Middle frontal gyrus (tissue), 1 donor: ENCODE measurements around the gene MICOS13.
"Not testable (repeated sequence)": the region's sequence is repeated elsewhere in the genome, so short reads cannot be mapped to it uniquely, and the experiment has no call there.

ENCODE experiments used
- DNase-seq: peaks from one replicate; pipeline ENCODE4 v3.0.0-alpha.2; 2015; ENCODE audit warnings: low spot score; ENCODE audit errors: extremely low spot score

MICOS13 gene

DNA sequence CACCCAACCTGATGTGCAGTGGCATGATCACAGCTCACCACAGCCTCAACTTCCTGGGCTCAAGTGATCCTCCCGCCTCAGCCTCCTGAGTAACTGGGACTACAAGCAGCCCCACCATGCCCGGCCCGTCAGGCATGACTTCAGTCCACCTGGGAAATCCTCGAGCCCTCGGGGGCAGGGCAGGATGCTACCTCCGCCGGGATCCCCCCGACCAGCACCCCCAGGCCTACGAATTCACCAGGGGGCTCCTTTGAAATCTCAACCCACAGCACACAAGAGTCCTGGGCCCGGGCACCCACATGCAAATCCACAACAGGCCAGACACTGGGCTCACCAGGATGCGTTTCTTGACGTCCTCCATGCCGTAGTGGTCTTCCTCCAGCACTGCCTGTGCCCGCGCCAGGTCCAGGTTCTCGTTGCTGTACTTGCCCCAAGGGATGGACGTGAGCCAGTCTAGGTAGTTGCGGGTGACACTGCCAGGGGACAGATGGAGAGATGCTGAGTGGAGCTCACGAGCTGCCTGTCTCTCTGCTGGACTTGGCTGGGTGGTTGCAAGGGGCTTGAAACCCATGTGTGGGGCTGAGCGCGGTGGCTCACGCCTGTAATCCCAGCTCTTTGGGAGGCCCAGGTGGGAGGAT lies 20.3 kb upstream of the MICOS13 start:
- DNase-seq, result no peak

DNA sequence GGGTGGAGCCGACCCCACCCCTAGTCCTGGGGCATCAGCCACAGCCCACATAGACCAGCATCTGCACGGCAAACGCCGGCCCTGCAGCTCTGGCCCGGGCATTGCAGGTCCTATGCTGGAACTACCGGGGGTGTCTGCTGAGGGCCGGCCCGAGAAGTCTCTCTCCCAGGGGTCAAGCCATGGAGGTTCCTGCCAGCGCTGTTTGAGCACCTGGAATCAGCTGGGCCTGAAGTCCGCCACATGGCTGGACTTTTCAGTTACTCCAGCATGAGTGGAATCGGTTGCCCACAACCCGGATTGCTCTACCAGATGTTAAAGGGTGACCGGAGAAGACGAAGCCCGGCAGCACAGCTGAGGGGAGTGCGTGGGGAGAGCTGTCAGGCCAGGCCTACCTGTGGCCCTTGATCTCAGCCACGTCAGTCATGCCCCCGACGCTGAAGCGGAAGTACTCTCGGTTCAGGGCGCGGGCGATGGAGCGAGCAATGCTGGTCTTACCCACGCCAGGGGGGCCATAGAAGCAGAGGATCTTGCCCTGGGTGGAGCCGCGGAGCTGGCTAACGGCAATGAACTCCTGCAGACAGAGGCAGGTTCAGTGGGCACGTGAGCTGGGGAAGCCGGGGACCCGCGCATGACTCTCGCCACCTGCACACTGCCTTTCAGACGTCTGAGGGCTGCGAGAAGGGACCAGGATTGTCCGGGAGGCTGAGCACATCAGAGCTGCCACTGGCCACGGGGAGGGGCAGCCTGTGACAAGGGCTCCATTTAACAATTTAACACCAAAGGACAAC lies 18.5 kb upstream of the MICOS13 start:
- no peak for DNase-seq

- DNase-seq, result no peak
Observed at GRCh38 chr19:5697890-5698634, 17.7 kb upstream of the MICOS13 start.

DNA sequence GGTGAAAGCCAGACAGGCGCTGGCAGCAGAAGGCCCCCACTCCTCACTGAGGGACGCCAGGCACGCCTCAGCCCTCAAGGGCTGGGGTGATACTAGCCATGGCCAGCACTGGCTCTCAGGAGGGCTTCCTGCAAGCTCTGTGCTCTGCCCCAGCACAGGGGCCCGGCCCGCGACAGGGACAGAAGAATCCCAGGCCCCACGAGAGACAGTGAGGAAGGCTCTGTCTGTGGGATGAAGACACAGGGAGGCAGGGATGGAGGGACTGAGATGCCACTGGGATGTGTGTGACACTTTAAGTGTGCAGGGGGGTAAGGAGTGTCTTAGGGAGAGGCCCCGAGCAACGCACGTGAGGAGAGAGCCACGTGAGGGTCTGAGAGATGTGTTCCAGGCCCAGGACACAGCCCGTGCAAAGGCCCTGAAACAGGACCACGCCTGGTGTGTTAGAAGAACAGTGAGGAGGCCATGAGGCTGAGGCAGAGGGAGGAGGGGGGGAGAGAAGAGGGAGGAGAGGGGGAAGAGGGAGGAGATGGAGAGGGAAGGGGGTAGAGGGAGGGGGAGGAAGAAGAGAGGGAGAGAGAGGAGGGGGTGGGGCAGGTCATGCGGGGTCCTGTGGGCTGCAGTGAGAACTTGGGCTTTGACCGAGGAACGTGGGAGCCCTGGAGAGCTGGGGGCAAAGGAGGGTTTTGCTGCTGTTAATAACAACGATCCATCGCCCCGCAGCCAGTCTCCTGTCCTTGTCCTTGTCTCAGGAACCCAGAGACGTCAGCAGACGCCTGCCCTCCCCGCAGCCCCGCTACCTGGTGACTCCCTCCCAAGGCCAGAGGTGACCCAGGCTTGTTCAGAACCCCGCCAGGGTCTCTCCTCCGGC lies 16.9 kb upstream of the MICOS13 start:
- DNase-seq, result no peak

GRCh38 chr19:5696196-5697021 lies 16.1 kb upstream of the MICOS13 start:
- DNase-seq, result no peak

GRCh38 chr19:5695649-5696195 lies 15.4 kb upstream of the MICOS13 start:
- DNase-seq, result no peak

DNA sequence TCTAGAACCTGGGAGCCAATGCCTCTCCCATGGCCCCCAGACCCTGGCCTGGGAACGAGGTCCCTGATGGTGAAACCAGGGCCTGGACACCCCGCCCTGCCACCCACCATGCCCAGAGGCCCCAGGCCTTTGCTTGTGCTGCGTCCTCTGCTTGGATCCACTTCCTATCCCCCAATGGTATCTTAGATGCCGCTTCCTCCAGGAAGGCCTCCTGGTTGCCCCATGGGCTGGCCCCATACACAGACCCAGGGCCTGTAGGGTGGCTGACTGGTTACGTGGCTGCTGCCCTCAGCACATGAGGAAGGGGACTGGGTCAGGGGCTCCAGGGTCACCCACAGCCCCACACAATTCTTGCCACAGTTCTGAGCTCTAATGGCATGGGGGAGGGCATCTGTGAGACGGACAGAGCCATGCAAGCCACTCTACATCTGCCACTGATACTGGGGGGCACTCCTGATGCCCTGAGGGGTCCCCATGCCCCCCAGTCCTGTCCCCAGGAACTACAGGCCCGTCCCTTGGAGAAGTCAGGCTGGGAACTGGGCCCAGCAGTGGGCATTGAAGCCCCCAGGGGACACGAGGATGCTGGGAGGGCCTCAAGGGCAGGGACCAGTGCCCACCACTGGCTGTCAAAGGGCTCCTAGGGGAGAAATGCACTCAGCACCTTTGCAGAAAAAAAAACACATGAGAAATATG lies 14.8 kb upstream of the MICOS13 start:
- DNase-seq, result no peak

DNA sequence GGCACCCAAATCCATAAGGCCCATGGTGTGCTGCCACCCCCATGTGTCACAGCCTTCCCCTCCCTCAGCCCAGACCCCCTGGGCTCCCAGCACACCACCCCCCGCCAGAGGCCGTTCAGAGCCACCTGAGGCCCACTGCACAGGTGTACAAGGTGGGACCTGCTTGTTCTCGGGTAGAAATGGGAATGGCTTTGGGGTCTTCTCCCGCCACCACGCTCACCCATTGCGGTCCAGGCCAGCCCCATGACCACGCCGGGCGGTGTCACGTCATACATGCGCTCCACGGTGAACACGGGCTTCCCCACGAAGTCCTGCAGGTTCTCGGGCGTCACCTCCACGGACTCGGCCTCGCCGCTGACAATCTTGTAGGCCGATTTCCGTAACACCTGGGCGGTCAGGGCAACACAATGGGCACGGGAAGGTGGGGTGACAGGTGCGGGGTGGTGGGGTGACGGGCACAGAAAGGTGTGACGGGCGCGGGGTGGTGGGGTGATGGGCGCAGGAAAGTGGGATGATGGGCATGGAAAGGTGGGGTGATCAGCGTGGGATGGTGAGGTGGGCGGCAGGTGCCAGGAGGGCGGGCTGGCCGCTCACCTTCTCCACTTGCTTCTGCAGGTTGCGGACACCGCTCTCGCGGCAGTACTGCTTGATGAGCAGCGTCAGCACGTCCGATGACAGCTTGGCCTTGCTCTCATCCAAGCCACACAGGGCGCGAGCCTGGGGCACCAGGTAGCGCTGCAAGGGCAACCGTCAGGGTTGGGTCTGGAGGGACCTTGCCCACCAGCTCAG lies 14.0 kb upstream of the MICOS13 start:
- no peak for DNase-seq

GRCh38 chr19:5693195-5694166 lies 13.2 kb upstream of the MICOS13 start:
- no peak for DNase-seq

DNA sequence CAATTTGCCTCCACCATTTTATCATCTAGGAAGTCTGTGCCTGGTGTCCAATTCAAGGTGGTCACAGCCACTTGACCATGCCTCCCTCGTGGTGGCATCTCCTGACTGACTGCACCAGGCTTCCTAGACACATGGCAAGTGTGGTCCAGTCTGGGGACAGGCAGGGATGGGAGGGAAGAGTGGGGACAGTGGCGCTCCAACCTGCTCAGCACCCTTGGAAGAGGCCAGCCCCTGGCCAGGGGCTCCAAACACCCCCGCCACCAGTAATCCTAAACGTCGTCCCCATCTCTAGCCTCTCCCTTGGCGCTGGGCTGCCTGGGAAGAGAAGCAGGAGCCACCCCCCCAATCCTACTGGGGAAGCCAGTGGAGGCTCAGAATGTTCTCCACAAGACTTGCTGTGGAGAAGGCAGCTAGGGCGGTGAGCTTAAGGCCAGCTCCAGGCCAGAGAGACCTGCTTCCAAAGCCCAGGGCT lies 12.4 kb upstream of the MICOS13 start:
- no peak for DNase-seq

- DNase-seq, result no peak
Observed at GRCh38 chr19:5691822-5692722, 11.8 kb upstream of the MICOS13 start.

DNA sequence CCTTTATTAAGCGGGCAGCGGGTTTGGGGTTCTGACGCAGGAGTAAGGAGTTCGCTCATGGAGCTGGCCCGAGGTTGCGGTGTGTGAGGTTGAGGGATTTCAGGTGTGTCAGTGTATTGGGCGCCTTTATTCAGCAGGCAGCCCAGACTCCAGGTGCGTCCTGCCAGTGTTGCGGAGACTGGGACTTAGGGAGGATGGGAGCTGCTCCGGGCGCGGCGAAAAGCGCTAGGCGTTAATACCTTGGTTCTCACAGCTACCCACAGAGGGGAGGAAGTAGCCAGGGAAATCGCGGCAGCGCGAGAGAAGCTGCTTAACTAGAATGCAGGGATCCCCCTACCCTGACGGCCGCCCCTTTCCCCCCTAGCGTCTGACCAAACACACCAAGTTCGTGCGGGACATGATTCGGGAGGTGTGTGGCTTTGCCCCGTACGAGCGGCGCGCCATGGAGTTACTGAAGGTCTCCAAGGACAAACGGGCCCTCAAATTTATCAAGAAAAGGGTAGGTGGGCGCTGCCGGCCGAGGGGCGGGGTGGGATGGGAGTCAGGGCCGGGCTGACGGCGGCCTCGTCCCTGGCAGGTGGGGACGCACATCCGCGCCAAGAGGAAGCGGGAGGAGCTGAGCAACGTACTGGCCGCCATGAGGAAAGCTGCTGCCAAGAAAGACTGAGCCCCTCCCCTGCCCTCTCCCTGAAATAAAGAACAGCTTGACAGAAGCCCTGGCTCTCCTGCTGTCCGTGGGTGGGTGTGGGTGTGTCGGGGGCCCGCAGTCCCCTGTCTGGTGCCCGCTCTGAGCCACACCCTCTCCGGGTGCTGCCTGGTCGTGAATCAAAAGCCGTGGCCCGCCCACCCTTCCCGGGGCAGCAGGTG lies 10.9 kb upstream of the MICOS13 start:
- DNase-seq, result no peak

GRCh38 chr19:5690125-5690954 lies 10.0 kb upstream of the MICOS13 start, which contains the start of gene RPL36:
Gene RPL36 (plus strand): TSS chr19:5690295. CDS start chr19:5690508, 213 bp downstream.
- DNase-seq, result peak; percentile 97

- not testable (repeated sequence) for DNase-seq
Observed at GRCh38 chr19:5688262-5688881, 8.1 kb upstream of the MICOS13 start.
